Suppressor macrophage (primary cell): Measurements from ENCODE around the gene NT5DC4.
"Not testable (repeated sequence)": the region's sequence is repeated elsewhere in the genome, so short reads cannot be mapped to it uniquely, and the experiment has no call there.

ENCODE experiments used
- DNase-seq, 4 experiments: peaks; one replicate each; pipeline ENCODE4 v3.0.0-alpha.2; 2020 to 2022

The NT5DC4 gene

GRCh38 chr2:112699984-112700667 lies 20.7 kb upstream of the NT5DC4 start:
- peak; percentile 60 to 93 (median 79) for DNase-seq

- DNase-seq: peak; percentile 63 to 83 (median 76)
These were observed 19.8 kb upstream of the NT5DC4 start for GRCh38 chr2:112701052-112701451.

DNA sequence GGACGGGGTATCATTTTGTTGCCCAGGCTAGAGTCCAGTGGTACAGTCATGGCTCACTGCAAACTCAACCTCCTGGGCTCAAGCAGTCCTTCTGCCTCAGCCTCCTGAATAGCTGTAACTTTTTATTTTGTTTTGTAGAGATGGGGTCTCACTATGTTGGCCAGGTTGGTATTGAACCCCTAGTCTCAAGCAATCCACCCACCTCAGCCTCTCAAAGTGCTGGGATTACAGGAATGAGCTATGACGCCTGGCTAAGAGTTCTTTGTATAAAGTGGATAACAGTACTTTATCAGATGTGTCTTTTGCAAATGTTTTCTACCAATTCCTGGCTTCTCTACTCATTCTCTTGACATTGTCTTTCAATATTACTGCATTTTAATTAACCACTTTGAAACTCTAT lies 17.1 kb upstream of the NT5DC4 start:
- no peak for DNase-seq

- DNase-seq: no peak
These were observed 15.2 kb upstream of the NT5DC4 start for GRCh38 chr2:112705575-112705974.

DNA sequence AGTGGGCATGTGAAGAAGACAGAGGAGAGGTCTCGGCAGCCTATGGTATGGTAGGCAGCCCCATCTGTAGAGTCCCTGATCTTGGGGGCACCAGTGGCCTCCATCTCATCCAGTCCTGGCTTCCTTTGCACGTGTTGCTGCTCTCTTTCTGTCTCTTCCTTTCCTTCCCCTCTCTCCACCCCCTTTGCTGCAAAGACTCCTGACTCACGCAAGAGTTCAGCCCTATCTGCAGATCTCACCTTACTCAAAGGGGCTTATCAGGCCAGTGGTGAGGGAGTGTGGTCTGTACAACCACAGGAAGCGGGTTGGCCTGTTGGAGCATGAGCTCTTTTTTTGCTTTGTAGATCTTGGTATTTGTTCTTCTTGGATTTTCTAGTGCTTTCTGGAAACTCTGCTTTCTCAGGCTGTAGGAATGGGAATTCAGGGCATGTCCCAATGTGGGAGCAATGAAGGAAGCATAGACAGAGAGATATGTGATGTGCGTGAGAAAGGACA lies 14.6 kb upstream of the NT5DC4 start:
- no peak for DNase-seq

GRCh38 chr2:112706947-112707346 lies 13.9 kb upstream of the NT5DC4 start:
- not testable (repeated sequence) for DNase-seq

- no peak for DNase-seq
These were observed 11.9 kb upstream of the NT5DC4 start for GRCh38 chr2:112708968-112709367.

DNA sequence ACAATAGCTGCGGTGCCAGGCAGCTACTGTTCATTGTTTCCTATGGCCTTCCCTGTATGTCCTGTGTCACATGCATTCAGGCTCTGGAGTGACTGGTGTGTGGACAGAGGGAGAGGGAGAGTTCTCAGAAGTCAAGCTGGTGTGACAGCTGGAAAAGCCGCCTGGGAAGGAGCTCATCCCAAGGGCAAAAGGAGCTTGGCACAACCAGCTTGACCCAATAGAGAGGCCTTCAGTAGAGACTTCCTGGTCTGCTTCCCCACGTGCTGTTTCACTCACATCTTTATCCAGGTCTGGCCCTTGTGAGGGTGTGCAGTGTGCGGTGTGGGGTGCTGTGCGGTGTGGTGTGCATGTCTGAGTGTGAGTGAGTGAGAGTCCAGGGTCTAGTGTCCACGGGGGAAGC lies 11.1 kb upstream of the NT5DC4 start:
- DNase-seq: no peak

DNA sequence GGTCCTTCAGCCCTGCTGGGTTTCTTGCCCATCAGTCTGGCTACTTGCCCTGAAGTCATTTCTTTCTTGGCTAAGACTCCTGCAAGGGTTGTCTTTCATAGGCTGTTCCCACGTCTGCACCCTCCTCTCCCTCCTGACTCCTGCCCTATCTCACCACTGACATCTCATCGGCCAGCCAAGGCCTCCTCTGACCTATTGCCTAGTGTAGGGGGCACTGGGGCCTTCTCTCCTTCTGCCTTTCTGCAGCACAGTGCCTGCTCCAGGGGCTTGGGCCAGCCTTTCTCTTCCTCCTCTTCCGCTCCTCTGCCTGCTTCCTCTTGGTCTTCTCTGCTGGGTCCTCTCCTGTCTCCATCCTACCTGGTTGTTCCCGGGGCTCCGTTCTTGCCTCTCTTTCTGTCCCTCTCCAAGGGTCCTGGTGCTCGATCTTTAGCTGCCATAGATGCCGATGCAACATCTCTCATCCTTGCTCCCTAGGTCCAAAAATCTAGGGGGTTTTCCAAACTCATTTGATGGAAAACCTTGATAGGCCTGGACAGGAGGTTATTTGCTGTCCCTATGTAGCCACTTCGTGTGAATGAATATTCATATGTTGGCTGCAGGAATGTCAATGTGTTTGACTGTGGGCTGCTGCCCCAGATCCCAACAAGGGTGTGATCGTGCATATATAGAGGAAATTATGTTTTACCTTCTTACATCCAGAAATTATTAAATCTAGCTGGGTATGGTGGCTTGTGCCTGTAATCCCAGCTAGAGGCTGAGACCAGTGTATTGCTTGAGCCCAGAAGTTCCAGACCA lies 9.7 kb upstream of the NT5DC4 start:
- DNase-seq: no peak

GRCh38 chr2:112712465-112712864 lies 8.4 kb upstream of the NT5DC4 start:
- no peak for DNase-seq

- peak; percentile 81 to 91 (median 87) for DNase-seq
These were observed 7.8 kb upstream of the NT5DC4 start for GRCh38 chr2:112712903-112713584.

DNA sequence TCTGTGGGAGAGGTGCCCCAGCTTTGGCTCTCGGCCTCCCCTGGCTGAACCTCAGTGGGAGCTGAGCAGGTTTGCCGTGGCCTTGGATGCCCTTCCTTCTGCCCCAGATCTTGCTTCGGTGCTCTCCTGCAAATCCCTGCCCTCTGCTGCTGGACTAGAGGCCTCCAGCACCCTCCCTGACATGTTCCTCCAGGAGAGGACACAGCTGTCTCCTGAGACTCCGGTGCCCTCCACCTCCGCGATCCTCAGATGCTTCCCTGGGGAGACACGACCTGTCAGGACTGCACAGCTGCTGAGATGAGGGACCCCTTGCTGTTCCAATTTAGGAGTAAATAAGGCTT lies 7.3 kb upstream of the NT5DC4 start:
- DNase-seq: no peak

- DNase-seq: no peak
These were observed 6.9 kb upstream of the NT5DC4 start for GRCh38 chr2:112713926-112714325.

GRCh38 chr2:112714331-112714730 lies 6.5 kb upstream of the NT5DC4 start:
- no peak for DNase-seq

DNA sequence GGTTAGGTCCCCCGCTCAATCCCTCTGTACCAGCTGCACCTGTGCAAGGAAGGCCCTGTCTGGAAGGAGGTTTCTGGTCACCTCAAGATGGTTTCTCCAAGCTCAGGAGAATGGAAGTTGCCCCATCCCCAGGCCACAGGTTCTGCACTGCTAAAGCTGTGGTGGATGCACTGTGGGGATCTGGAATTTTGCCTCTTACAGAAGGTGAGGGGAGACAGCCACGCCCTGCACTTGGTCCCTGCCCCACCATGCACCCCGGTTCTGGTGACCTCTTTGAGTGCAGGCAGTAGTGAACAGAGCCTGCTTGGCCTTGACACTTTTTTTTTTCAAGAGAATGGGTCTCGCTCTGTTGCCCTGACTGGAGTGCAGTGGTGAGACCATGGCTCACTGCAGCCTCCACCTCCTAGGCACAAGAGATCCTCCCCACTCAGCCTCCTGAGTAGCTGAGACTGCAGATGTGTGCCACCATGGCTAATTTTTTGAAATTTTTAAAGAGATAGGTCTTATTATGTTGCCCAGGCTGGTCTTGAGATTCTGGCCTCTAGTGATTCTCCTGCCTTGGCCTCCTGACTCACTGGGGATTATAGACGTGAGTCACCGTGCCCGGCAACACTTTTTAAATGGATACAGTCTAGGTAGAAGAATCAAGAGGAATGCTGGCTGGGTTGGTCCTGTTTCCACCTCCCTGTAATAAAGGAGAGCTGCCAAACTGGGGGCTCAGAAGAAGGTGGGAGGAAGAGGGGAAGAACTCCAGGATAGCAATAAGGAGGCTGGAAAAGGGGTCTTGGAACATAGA lies 5.8 kb upstream of the NT5DC4 start:
- DNase-seq: no peak

DNA sequence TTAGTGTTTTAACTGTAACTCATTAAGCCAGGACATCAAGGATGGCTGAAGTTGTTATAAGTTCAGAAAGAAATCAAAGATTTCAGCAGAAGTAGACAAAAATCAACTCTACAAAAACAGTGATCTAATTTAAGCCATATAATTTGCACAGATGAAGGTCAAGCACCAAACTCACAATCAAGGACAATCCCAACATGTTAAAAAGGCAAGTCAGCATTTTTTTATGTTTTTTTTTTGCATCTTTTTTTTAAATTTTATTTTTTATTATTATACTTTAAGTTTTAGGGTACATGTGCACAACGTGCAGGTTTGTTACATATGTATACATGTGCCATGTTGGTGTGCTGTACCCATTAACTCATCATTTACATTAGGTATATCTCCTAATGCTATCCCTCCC lies 4.7 kb upstream of the NT5DC4 start:
- DNase-seq: not testable (repeated sequence)

DNA sequence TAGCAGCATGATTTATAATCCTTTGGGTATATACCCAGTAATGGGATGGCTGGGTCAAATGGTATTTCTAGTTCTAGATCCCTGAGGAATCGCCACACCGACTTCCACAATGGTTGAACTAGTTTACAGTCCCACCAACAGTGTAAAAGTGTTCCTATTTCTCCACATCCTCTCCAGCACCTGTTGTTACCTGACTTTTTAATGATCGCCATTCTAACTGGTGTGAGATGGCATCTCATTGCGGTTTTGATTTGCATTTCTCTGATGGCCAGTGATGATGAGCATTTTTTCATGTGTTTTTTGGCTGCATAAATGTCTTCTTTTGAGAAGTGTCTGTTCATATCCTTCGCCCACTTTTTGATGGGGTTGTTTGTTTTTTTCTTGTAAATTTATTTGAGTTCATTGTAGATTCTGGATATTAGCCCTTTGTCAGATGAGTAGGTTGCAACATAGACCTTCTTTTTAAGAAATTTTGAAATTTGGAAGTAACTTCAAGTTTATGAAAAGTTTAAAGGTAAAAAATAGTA lies 3.9 kb upstream of the NT5DC4 start:
- DNase-seq: not testable (repeated sequence)

DNA sequence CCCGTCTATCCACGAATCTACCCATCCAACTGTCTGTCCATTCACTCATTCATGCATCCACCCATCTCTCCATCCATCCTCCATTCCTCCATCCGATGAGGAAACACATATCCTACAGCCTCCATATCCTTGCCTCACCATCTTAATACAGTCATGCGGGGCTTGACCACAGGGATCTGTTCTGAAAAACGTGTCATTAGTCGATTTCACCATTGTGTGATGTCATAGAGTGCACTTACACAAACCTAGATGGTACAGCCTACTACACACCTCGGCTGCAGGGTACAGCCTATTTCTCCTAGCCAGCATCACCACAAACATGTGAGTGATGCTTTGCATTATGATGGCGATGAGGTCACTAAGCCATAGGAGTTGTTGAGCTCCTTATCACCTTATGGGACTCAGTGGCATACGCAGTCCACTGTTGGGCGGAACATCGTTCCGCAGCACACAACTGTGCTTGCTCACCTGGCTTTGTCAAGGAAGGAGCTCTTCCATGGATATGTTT lies 1.9 kb upstream of the NT5DC4 start:
- peak in 1 of 4 experiments; percentile 52 for DNase-seq

GRCh38 chr2:112721819-112722522 lies 1.2 kb downstream of the NT5DC4 start:
- no peak for DNase-seq

DNA sequence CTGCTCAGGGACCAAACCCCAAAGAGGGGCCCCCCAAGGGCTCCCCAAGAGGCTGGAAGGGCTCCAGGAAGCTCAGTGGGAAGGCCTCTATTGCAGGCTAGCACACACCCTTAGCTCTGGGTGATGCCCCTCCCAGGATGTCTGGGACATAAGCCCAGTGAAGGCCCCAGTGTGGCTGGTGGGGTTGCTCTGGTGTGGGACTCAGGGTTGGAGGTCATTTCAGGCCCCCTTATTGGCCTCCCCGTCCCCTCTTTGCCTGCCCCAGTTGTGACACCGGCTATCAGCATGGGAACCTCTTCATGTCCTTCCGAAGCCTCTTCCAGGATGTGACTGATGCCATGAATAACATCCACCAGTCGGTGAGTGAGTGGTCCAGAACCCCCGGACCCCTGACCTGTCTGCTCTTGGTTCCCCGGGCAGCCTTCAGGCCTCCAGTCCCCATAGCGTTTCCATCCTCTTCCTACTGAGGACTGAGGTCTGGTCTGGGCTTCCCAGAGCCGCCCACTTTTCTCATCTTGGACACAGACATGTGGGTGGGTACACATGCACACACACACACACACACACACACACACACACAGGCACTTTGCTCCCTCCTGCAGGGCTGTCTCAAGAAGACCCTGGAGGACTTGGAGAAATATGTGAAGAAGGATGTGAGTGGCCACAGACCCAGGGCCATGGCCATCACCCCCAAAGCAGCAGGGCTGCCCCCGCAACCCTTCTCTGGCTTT lies 2.2 kb downstream of the NT5DC4 start:
- no peak for DNase-seq

GRCh38 chr2:112723547-112723940 lies 2.7 kb downstream of the NT5DC4 start:
- DNase-seq: no peak
